Loucy (cell line): ENCODE measurements around the gene ABLIM1.

Experiments
- CTCF ChIP-seq: fragments of 200-600 bp; sonication (generic); conservative IDR thresholded peaks from 2 replicates; pipeline ENCODE4 v1.5.1; 2014; ENCODE audit warnings: mild to moderate bottlenecking, antibody characterized with exemption, low read length
- EZH2phosphoT487 ChIP-seq: fragments of 200-600 bp; IDR thresholded peaks from 2 replicates; pipeline ENCODE4 v1.6.1; 2018; ENCODE audit warnings: antibody characterized with exemption, mild to moderate bottlenecking, moderate library complexity, borderline replicate concordance

GRCh38 chr10:114473776-114474175 lies 184.3 kb downstream of the ABLIM1 start:
- no peak for TF ChIP-seq EZH2phosphoT487
- TF ChIP-seq CTCF: no peak
